Loucy (cell line): ENCODE results near the gene KSR1.
"Not testable (repeated sequence)": the region's sequence is repeated elsewhere in the genome, so short reads cannot be mapped to it uniquely, and the experiment has no call there.

Experiments used
- H2AFZ ChIP-seq: fragments of 200-600 bp; sonication (generic); 2 replicates; pipeline ENCODE4 v1.6.0; 2016; ENCODE audit warnings: antibody characterized with exemption, mild to moderate bottlenecking, low read length, moderate library complexity
- H3F3A ChIP-seq: fragments of 200-600 bp; 2 replicates; pipeline ENCODE4 v1.6.0; 2016; ENCODE audit warnings: antibody characterized with exemption, low read depth, mild to moderate bottlenecking
- H3K27me3 ChIP-seq: fragments of 200-600 bp; sonication (generic); 2 replicates; pipeline ENCODE4 v1.6.1; 2014; ENCODE audit warnings: low read length, mild to moderate bottlenecking; ENCODE audit not compliant: insufficient read depth, poor library complexity, severe bottlenecking
- H3K36me3 ChIP-seq: fragments of 200-600 bp; sonication (generic); 2 replicates; pipeline ENCODE4 v1.6.1; 2016; ENCODE audit warnings: low read length; ENCODE audit not compliant: insufficient read depth
- H3K4me1 ChIP-seq: fragments of 200-600 bp; sonication (generic); 2 replicates; pipeline ENCODE4 v1.5.1; 2014; ENCODE audit warnings: low read length, mild to moderate bottlenecking; ENCODE audit not compliant: insufficient read depth, poor library complexity, severe bottlenecking
- H3K4me2 ChIP-seq: fragments of 200-600 bp; sonication (generic); 2 replicates; pipeline ENCODE4 v1.6.0; 2014; ENCODE audit warnings: antibody characterized with exemption, low read length, low read depth, mild to moderate bottlenecking; ENCODE audit not compliant: poor library complexity, severe bottlenecking
- H3K4me3 ChIP-seq: fragments of 200-600 bp; sonication (generic); 2 replicates; pipeline ENCODE4 v1.5.1; 2014; ENCODE audit warnings: low read length, mild to moderate bottlenecking, mixed read lengths; ENCODE audit not compliant: poor library complexity, severe bottlenecking
- H3K79me2 ChIP-seq: fragments of 200-600 bp; sonication (generic); 2 replicates; pipeline ENCODE4 v1.6.1; 2014; ENCODE audit warnings: low read length; ENCODE audit not compliant: insufficient read depth
- H3K9ac ChIP-seq: fragments of 200-600 bp; sonication (generic); 2 replicates; pipeline ENCODE4 v1.6.0; 2014; ENCODE audit warnings: mild to moderate bottlenecking, low read depth, low read length, moderate library complexity; ENCODE audit not compliant: poor library complexity, severe bottlenecking
- H3K9me2 ChIP-seq: fragments of 200-600 bp; sonication (generic); replicated peaks from 2 replicates; pipeline ENCODE4 v1.6.1; 2016; ENCODE audit warnings: low read depth, low read length, mixed read lengths
- H3K9me3 ChIP-seq: fragments of 200-600 bp; sonication (generic); 2 replicates; pipeline ENCODE4 v1.6.1; 2014; ENCODE audit warnings: mild to moderate bottlenecking, antibody characterized with exemption, low read length, low read depth; ENCODE audit not compliant: insufficient read depth
- H4K20me1 ChIP-seq: fragments of 200-600 bp; sonication (generic); 2 replicates; pipeline ENCODE4 v1.6.0; 2014; ENCODE audit warnings: antibody characterized with exemption, low read length, mild to moderate bottlenecking; ENCODE audit not compliant: insufficient read depth, poor library complexity, severe bottlenecking
- EZH2phosphoT487 ChIP-seq: fragments of 200-600 bp; IDR thresholded peaks from 2 replicates; pipeline ENCODE4 v1.6.1; 2018; ENCODE audit warnings: antibody characterized with exemption, mild to moderate bottlenecking, moderate library complexity, borderline replicate concordance
- TF ChIP-seq, protein P1 (sequence below): fragments of 200-600 bp; sonication (generic); conservative IDR thresholded peaks from 2 replicates; pipeline ENCODE4 v1.5.1; 2014; ENCODE audit warnings: mild to moderate bottlenecking, antibody characterized with exemption, low read length

KSR1 gene

GRCh38 chr17:27654136-27654535, 197.9 kb downstream of the KSR1 start:
- Histone ChIP-seq H2AFZ (peak overlapping the region; percentile 97), H3K36me3 (no peaks in the 10 kb centered on the region), H3K9ac (no peak overlapping the region), H3K4me3 (no peak overlapping the region), H3K4me1 (peaks cover 9% of the 10 kb centered on the region), H3K9me3 (no peaks in the 10 kb centered on the region), H3F3A (no peaks in the 10 kb centered on the region), H3K4me2 (no peak overlapping the region), H3K79me2 (no peaks in the 10 kb centered on the region), H4K20me1 (no peaks in the 10 kb centered on the region), H3K9me2 (no peaks in the 10 kb centered on the region), H3K27me3 (no peaks in the 10 kb centered on the region)
- TF ChIP-seq, protein P1, sequence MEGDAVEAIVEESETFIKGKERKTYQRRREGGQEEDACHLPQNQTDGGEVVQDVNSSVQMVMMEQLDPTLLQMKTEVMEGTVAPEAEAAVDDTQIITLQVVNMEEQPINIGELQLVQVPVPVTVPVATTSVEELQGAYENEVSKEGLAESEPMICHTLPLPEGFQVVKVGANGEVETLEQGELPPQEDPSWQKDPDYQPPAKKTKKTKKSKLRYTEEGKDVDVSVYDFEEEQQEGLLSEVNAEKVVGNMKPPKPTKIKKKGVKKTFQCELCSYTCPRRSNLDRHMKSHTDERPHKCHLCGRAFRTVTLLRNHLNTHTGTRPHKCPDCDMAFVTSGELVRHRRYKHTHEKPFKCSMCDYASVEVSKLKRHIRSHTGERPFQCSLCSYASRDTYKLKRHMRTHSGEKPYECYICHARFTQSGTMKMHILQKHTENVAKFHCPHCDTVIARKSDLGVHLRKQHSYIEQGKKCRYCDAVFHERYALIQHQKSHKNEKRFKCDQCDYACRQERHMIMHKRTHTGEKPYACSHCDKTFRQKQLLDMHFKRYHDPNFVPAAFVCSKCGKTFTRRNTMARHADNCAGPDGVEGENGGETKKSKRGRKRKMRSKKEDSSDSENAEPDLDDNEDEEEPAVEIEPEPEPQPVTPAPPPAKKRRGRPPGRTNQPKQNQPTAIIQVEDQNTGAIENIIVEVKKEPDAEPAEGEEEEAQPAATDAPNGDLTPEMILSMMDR, result no peak
- TF ChIP-seq EZH2phosphoT487, result no peak

DNA sequence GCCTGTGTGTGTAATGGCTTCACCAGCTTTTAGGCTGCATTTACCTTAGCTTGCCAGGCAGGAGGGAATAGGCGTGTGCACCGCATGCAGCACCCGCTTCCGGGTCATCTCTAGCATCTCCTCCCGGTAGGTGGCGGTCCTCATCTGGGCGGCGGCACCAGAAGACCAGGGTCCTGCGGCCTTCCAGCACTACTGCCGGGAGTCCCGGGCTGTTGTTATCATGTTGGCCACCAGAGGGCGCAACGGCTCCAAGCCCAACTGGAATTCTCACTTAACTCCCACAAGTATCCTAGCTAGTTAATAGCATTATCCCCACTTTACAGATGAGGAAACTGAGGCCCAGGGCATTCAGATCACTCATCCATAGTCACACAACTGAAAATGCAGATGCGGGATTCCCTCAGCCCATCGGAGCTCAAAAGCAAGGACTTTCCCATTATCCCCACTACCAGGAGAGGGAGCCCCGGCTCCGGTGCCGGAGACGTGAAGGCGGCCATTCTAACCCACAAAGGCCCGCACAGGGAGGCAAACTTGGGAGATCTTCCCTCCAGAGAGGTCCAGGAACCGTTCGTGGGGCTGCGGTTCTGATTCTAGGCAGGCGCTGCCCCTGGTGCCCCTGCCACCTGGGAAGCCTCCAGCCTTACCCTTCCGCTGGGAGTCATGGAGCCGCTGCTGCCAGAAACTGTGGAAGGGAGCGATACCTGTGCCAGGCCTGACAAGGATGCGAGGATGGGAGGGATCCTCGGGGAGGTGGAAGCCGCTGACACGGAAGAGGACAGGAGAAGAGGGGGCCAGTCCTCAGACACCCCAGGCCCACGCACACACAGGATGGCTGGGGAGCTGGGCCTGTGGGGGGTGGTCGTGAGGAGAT, 198.6 kb downstream of the KSR1 start:
- TF ChIP-seq, protein P1, result peak; percentile 99
- no peak for TF ChIP-seq EZH2phosphoT487
- Histone ChIP-seq H3K9me2 (no peaks in the 10 kb centered on the region), H3K36me3 (no peaks in the 10 kb centered on the region), H3K27me3 (no peaks in the 10 kb centered on the region), H3F3A (no peaks in the 10 kb centered on the region), H3K4me3 (no peak overlapping the region), H3K4me2 (no peak overlapping the region), H3K4me1 (peaks cover 9% of the 10 kb centered on the region), H4K20me1 (no peaks in the 10 kb centered on the region), H3K9ac (no peak overlapping the region), H2AFZ (peak overlapping the region; percentile 97), H3K79me2 (no peaks in the 10 kb centered on the region), H3K9me3 (no peaks in the 10 kb centered on the region)

DNA sequence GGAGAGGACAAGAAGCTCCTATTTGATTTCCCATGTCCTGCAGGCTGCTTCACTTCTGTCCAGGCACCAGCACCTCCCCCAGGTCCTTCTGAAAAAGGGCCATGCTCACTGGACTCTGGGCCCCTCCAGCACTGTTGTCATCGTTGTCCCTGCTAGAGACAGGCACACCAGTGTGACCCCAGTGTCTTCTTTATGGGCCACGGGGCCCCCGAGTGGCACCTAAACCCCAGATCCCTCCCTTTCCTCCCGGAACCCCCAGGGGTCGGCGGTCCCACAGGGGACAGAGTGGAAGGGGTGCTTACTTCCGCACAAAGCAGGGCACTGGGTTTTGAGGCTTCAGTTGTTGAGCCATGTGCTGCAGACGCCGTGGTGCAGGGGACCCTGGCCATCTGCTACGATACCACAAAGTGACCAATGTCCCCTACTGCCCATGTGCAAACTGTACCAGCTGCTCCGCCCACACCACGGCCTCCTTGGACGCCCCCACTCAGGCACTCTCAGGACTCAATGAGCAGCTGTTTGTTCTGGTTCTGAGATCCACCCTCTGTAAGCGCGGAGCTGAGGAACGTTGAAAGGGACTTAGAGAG, 199.4 kb downstream of the KSR1 start:
- H3K27me3 ChIP-seq, H3K9me2 ChIP-seq, H3K36me3 ChIP-seq, H3K4me3 ChIP-seq, H2AFZ ChIP-seq, H3K9me3 ChIP-seq, H3K4me1 ChIP-seq, H3K9ac ChIP-seq, H3K4me2 ChIP-seq, H3F3A ChIP-seq, H4K20me1 ChIP-seq, H3K79me2 ChIP-seq: not testable (repeated sequence)

GRCh38 chr17:27656620-27657019, 200.4 kb downstream of the KSR1 start:
- H3K4me2 ChIP-seq, H3K9me3 ChIP-seq, H3K27me3 ChIP-seq, H3K79me2 ChIP-seq, H4K20me1 ChIP-seq, H3K9ac ChIP-seq, H3F3A ChIP-seq, H3K4me1 ChIP-seq, H3K9me2 ChIP-seq, H3K4me3 ChIP-seq, H3K36me3 ChIP-seq, H2AFZ ChIP-seq: not testable (repeated sequence)
